ENCODE results near the gene ACOD1. TPM values are rescaled to one million over a fixed set of nuclear protein-coding genes. Genes with fewer than 3 reads are reported as not detected.

ACOD1 gene
- total RNA-seq, 6 experiments from 2014 or later, result not detected

DNA sequence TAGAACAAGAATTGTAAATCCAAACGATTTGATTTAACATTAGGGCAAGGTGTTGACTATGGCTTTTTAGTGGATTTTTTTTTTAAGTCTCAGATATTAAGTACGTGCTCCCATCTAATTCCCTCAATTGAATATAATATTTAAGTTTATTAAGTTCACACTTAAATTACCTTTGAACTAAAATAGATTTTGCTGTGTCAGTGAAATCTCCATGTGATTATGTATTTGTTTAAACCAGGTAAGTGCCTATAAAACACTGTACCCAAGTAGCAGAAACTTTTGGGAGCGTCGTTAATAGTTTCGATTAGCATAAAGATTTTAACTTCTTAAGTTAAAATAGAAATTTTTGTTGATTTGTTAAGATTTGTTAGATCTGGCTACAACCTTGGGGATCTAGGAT is 45.2 kb downstream of the ACOD1 start:
- TF ChIP-seq, protein P1, sequence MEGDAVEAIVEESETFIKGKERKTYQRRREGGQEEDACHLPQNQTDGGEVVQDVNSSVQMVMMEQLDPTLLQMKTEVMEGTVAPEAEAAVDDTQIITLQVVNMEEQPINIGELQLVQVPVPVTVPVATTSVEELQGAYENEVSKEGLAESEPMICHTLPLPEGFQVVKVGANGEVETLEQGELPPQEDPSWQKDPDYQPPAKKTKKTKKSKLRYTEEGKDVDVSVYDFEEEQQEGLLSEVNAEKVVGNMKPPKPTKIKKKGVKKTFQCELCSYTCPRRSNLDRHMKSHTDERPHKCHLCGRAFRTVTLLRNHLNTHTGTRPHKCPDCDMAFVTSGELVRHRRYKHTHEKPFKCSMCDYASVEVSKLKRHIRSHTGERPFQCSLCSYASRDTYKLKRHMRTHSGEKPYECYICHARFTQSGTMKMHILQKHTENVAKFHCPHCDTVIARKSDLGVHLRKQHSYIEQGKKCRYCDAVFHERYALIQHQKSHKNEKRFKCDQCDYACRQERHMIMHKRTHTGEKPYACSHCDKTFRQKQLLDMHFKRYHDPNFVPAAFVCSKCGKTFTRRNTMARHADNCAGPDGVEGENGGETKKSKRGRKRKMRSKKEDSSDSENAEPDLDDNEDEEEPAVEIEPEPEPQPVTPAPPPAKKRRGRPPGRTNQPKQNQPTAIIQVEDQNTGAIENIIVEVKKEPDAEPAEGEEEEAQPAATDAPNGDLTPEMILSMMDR (IDR thresholded peaks at IDR 0.05), result no peak
- Mint-ChIP-seq H3K4me3 (peak overlapping the region; percentile 97), H3K4me1 (ENCODE audit: low read depth) (peaks cover 38% of the 10 kb centered on the region), H3K27ac (peak overlapping the region; percentile 97), H3K27me3 (ENCODE audit: insufficient read depth) (peaks cover under 1% of the 10 kb centered on the region), H3K36me3 (ENCODE audit: low read depth) (peaks cover 12% of the 10 kb centered on the region), H3K9me3 (no peaks in the 10 kb centered on the region)
- DNase-seq, result no peak

GRCh38 chr13:76994281-76994680 is 46.0 kb downstream of the ACOD1 start:
- H3K4me1 Mint-ChIP-seq (ENCODE audit: low read depth), result peaks cover 38% of the 10 kb centered on the region
- peak overlapping the region; percentile 22 for H3K4me3 Mint-ChIP-seq
- peaks cover 16% of the 10 kb centered on the region for H3K36me3 Mint-ChIP-seq (ENCODE audit: low read depth)
- TF ChIP-seq, protein P1 (IDR thresholded peaks at IDR 0.05), result no peak
- no peaks in the 10 kb centered on the region for H3K9me3 Mint-ChIP-seq
- no peak for DNase-seq
- peak overlapping the region; percentile 30; the same call in 1 of the 2 replicates for H3K27ac Mint-ChIP-seq
- H3K27me3 Mint-ChIP-seq (ENCODE audit: insufficient read depth), result no peaks in the 10 kb centered on the region; the same call in 1 of the 2 replicates

DNA sequence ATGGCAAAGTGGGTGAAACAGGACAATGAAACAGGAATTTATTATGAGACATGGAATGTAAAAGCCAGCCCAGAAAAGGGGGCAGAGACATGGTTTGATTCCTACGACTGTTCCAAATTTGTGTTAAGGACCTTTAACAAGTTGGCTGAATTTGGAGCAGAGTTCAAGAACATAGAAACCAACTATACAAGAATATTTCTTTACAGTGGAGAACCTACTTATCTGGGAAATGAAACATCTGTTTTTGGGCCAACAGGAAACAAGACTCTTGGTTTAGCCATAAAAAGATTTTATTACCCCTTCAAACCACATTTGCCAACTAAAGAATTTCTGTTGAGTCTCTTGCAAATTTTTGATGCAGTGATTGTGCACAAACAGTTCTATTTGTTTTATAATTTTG is 52.2 kb downstream of the ACOD1 start:
- H3K4me3 Mint-ChIP-seq, result no peak overlapping the region
- peaks cover 13% of the 10 kb centered on the region for H3K36me3 Mint-ChIP-seq (ENCODE audit: low read depth)
- no peaks in the 10 kb centered on the region for H3K9me3 Mint-ChIP-seq
- no peak for DNase-seq
- H3K27me3 Mint-ChIP-seq (ENCODE audit: insufficient read depth), result 0 out of 2 replicates have a peak, but pooled peaks cover 2% of the 10 kb centered on the region
- TF ChIP-seq, protein P1 (IDR thresholded peaks at IDR 0.05), result no peak
- H3K4me1 Mint-ChIP-seq (ENCODE audit: low read depth), result peaks cover 20% of the 10 kb centered on the region; the same call in 1 of the 2 replicates
- no peak overlapping the region for H3K27ac Mint-ChIP-seq

GRCh38 chr13:77001540-77001939 is 53.2 kb downstream of the ACOD1 start:
- TF ChIP-seq, protein P1 (IDR thresholded peaks at IDR 0.05), result no peak
- Mint-ChIP-seq H3K27ac (no peak overlapping the region; the same call in 1 of the 2 replicates), H3K9me3 (no peaks in the 10 kb centered on the region), H3K4me1 (ENCODE audit: low read depth) (peaks cover 20% of the 10 kb centered on the region; the same call in 1 of the 2 replicates), H3K27me3 (ENCODE audit: insufficient read depth) (0 out of 2 replicates have a peak, but pooled peaks cover 2% of the 10 kb centered on the region), H3K4me3 (no peak overlapping the region), H3K36me3 (ENCODE audit: low read depth) (peaks cover 9% of the 10 kb centered on the region)
- no peak for DNase-seq

- TF ChIP-seq, protein P1 (IDR thresholded peaks at IDR 0.05), result no peak
- no peaks in the 10 kb centered on the region for H3K9me3 Mint-ChIP-seq
- H3K27me3 Mint-ChIP-seq (ENCODE audit: insufficient read depth), result 0 out of 2 replicates have a peak, but pooled peaks cover 2% of the 10 kb centered on the region
- peaks cover 20% of the 10 kb centered on the region; the same call in 1 of the 2 replicates for H3K4me1 Mint-ChIP-seq (ENCODE audit: low read depth)
- H3K36me3 Mint-ChIP-seq (ENCODE audit: low read depth), result peaks cover 5% of the 10 kb centered on the region
- H3K4me3 Mint-ChIP-seq, result no peak overlapping the region
- no peak overlapping the region; the same call in 1 of the 2 replicates for H3K27ac Mint-ChIP-seq
- no peak for DNase-seq
Observed at GRCh38 chr13:77001963-77002587, 53.8 kb downstream of the ACOD1 start.
